ENCODE results near the gene FOXA2.
"Not testable (repeated sequence)": the region's sequence is repeated elsewhere in the genome, so short reads cannot be mapped to it uniquely, and the experiment has no call there.

The FOXA2 gene

GRCh38 chr20:22567944-22568871 lies 16.2 kb downstream of the FOXA2 start:
- no peak for DNase-seq

GRCh38 chr20:22566876-22567658 lies 17.3 kb downstream of the FOXA2 start:
- no peak for DNase-seq

GRCh38 chr20:22563062-22563965 lies 21.1 kb downstream of the FOXA2 start:
- no peak for DNase-seq

- DNase-seq = no peak
Measured at GRCh38 chr20:22562620-22563019, 21.8 kb downstream of the FOXA2 start.

GRCh38 chr20:22561965-22562577 lies 22.3 kb downstream of the FOXA2 start:
- no peak for DNase-seq

- DNase-seq = no peak
Measured at GRCh38 chr20:22560817-22561216, 23.6 kb downstream of the FOXA2 start.

- no peak for DNase-seq
Measured at GRCh38 chr20:22559711-22560318, 24.6 kb downstream of the FOXA2 start.

- DNase-seq = no peak
Measured at GRCh38 chr20:22557403-22558276, 26.7 kb downstream of the FOXA2 start.

- no peak for DNase-seq
Measured at GRCh38 chr20:22556565-22557056, 27.8 kb downstream of the FOXA2 start.

- DNase-seq = no peak
Measured at GRCh38 chr20:22555791-22556564, 28.4 kb downstream of the FOXA2 start.

GRCh38 chr20:22554391-22554790 lies 30.0 kb downstream of the FOXA2 start:
- DNase-seq = no peak

- not testable (repeated sequence) for DNase-seq
Measured at GRCh38 chr20:22550514-22550913, 33.9 kb downstream of the FOXA2 start.

GRCh38 chr20:22548040-22548439 lies 36.3 kb downstream of the FOXA2 start:
- DNase-seq = no peak

GRCh38 chr20:22546344-22546743 lies 38.0 kb downstream of the FOXA2 start:
- DNase-seq = no peak

- no peak for DNase-seq
Measured at GRCh38 chr20:22545045-22545444, 39.3 kb downstream of the FOXA2 start.

- peak in 2 of 3 donors; percentile 4 for DNase-seq
Measured at GRCh38 chr20:22544462-22544861, 39.9 kb downstream of the FOXA2 start.

GRCh38 chr20:22542427-22542826 lies 41.9 kb downstream of the FOXA2 start:
- no peak for DNase-seq

GRCh38 chr20:22540832-22541231 lies 43.5 kb downstream of the FOXA2 start:
- DNase-seq = no peak

GRCh38 chr20:22536956-22537756 lies 47.2 kb downstream of the FOXA2 start:
- no peak for DNase-seq

All from suppressor macrophage treated with lipopolysaccharide for 1 hour (primary cell).